HG02970 (cell line): ENCODE measurements around the gene LRRC47.
"Not testable (repeated sequence)": the region's sequence is repeated elsewhere in the genome, so short reads cannot be mapped to it uniquely, and the experiment has no call there.

ENCODE experiments used
- ATAC-seq: cut with Tn5 transposase; IDR thresholded peaks from one replicate; pipeline ENCODE4 v1.9.1; 2021; ENCODE audit warnings: mild to moderate bottlenecking, moderate library complexity, moderate number of reproducible peaks; ENCODE audit not compliant: unreplicated experiment, low FRiP score

LRRC47 gene

GRCh38 chr1:3816331-3817137 lies 20.2 kb upstream of the LRRC47 start:
- no peak for ATAC-seq

- ATAC-seq, result no peak
Observed at GRCh38 chr1:3814771-3815561, 18.7 kb upstream of the LRRC47 start.

DNA sequence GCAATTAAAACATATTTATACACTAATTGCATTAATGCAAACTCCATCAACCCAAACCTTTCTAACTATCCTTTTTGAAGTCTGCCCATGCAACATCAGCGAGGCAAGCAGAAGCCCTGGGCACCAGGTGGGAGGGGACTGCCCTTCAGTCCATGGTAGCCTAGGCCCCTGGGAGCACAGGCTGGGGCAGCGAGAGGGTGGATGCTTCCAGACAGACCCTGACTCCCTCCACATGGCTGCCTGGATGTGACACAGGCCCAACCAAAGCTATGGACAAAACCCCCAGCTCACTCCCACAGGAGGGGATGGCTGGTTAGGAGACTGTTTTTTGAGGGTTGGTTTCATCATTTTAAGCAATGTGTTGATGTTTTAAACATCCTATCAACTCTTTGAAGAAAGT lies 17.8 kb upstream of the LRRC47 start:
- no peak for ATAC-seq

GRCh38 chr1:3811595-3811911 lies 15.3 kb upstream of the LRRC47 start:
- no peak for ATAC-seq

DNA sequence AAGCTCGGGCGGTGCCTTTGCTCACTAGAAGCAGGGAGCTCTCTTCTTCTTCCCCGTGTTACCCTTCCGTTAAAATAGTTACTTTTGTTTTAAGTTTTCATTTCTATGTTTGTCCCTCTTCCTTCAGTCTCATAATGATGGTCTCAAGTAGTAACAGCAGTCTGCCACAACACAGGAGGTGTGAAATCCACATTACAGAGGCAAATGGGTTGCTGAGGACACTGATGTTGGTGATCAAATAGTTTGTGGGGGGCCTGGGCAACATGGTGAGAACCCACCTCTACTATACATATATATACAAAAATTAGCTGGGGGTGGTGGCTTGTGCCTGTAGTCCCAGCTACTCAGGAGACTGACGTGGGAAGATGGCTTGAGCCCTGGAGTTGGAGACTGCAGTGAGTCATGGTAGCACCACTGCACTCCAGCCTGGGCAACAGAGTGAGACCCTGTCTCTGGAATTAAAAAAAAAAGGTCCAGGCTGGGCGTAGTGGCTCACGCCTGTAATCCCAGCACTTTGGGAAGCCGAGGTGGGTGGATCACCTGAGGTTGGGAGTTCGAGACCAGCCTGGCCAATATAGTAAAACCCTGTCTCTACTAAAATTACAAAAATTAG lies 14.0 kb upstream of the LRRC47 start:
- ATAC-seq, result not testable (repeated sequence)

- no peak for ATAC-seq
Observed at GRCh38 chr1:3809680-3810079, 13.4 kb upstream of the LRRC47 start.

- ATAC-seq, result no peak
Observed at GRCh38 chr1:3807769-3808168, 11.5 kb upstream of the LRRC47 start.

GRCh38 chr1:3805038-3805437 lies 8.7 kb upstream of the LRRC47 start:
- ATAC-seq, result no peak

DNA sequence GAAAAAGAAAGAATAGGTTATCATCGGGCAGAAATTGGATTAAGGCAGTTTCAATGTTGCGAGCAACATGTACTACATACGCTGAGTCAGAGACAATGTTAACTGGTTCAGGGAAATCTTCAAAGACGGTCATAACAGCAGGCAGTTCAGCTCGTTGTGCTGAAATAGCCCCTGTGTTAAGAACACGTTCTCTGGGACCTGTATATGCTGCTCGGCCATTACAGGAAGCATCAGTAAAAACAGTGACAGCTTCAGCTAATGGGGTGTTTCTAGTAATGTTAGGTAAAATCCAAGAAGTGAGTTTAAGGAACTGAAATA lies 8.3 kb upstream of the LRRC47 start:
- ATAC-seq, result not testable (repeated sequence)

- ATAC-seq, result no peak
Observed at GRCh38 chr1:3803905-3804626, 7.8 kb upstream of the LRRC47 start.

DNA sequence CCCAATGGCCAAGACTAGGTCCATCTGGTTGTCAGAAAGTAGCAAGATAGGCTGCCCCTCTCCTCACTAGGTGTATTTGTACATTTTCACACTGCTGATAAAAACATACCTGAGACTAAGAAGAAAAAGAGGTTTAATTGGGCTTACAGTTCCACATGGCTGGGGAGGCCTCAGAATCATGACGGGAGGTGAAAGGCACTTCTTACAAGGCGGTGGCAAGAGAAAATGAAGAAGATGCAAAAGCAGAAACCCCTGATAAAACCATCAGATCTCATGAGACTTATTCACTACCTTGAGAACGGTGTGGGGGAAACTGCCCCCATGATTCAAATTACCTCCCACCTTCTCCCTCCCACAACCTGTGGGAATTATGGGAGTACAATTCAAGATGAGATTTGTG lies 4.5 kb upstream of the LRRC47 start:
- not testable (repeated sequence) for ATAC-seq

DNA sequence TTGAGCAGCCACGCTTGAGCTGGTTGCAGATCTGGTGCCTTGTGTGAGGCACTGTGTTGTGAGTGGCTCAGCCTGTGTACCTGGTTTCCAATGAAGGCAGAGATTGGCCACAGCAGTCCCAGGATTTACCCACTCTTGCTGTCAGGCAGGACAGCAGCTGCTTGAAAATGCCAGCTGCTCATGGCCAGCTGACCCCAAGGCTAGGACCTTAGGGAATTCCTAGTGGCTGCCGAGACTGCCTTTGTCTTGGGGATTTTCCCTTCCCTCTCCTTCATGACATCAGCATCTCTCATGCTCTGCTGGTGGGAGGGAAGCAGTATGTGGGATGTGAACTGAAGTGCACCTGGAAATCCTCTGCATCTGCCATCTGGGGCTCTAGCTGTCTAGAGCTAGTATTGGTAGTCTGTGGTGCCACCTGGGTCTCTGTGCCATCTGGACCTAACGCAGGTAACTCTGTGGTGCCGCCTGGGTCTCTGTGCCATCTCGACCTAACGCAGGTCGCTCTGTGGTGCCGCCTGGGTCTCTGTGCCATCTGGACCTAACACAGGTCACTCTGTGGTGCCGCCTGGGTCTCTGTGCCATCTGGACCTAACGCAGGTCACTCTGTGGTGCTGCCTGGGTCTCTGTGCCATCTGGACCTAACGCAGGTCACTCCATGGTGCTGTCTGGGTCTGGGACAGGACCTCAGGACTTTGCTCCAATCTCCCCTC lies 3.8 kb upstream of the LRRC47 start:
- ATAC-seq, result no peak

DNA sequence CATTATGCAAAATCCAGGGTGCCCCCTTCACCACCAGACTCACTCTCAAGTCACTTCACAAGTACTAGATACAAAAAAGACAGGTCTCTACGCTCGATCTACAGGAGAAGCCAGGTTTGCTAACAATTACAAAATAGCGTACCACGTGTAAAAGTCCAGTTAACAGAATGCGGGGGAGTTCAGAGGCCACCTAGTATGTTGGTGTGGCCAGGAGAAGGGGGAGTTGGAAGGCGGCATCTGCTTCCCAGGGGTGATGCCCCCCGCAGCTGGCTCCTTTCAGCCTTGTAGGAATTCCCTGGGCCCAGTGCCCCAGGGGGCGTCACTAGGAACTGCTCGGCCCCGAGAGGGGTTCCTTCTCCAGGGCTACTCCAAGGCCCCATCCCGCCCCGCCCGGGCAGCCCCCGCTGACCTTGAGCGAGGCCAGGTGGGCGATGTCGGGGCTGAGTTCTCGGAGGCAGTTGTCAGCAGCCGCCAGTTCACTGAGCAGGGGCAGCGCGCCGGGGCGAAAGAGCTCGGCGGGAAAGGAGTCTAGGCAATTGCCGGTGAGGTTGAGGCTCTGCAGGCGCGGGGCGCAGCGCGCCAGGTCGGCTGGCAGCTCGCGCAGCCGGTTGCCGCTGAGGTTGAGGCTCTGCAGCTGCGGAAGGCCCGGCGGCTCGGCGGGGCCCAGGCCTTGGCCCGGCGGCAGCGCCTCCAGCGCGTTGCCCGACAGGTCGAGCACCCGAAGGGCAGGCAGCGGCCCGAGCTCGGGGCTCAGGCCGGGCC lies 664 bp downstream of the LRRC47 start:
- ATAC-seq, result peak; percentile 12

GRCh38 chr1:3790952-3791351 lies 5.3 kb downstream of the LRRC47 start:
- no peak for ATAC-seq

GRCh38 chr1:3790500-3790923 lies 5.8 kb downstream of the LRRC47 start:
- no peak for ATAC-seq

DNA sequence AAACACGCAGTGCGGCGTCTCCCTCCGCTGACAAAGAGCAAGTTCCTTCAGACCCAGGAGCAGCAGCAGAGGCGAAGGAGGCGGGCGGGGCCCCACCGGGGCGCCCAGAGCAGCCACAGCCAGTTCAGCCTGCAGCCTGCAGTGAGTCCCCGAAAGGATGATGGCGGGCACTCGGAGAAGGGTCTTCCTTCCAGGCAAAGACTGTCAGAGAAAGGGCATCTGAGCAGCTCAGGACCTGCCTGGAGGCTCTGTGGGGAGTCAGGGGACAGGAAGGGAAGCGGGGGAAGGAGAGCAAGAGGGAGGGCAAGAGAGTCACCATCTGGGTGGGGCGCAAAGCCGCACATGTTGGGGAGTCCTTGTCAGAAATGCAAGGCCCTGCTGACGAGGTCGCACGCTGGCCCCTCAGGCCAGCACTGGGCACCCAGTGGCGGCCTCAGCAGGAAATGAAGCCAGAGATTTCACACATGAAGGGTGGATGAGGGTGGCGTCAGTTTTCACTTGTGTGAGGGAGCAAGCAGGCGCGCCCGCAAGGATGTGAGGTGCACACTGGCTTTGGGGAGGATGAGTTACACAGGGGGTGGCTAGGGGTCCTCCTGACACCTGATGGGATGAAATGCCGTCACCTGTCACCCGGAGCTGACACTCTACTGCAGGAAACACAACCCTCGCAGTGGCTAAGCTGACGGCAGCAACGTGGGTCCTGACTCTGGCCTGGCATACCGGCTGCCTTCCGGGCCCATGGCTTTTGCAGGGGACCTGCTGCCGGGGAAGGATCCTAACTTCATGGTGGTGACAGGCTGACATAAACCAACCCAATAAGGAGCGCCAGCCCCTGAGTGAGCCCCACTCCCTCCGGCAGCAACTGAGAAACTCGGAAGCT lies 6.6 kb downstream of the LRRC47 start:
- no peak for ATAC-seq

GRCh38 chr1:3788756-3789420 lies 7.4 kb downstream of the LRRC47 start:
- ATAC-seq, result no peak
